Upper lobe of left lung (tissue), 4 donors: ENCODE measurements around the gene HS3ST5.

Experiments
- CTCF ChIP-seq, 6 experiments: fragments of 450-650 bp in 4 of 6; fragments of 200-600 bp in 2 of 6; sonication (generic) in 2 of 6; IDR thresholded peaks; one replicate each; pipeline ENCODE4 v1.5.1; 2016 to 2019; ENCODE audit warnings: antibody characterized with exemption in 6 of 6
- EP300 ChIP-seq, 4 donors: sonication (generic); formaldehyde crosslinking; IDR thresholded peaks; one replicate each; pipeline ENCODE4 v1.5.1; 2017; ENCODE audit warnings: antibody characterized with exemption in 4 of 4, control low read depth in 2 of 4
- POLR2A ChIP-seq, 4 donors: fragments of 450-650 bp; IDR thresholded peaks; one replicate each; pipeline ENCODE4 v1.5.1; 2016 to 2017; ENCODE audit warnings: antibody characterized with exemption in 4 of 4, mild to moderate bottlenecking in 2 of 4

GRCh38 chr6:114260810-114261209, 82.0 kb downstream of the HS3ST5 start:
- TF ChIP-seq CTCF (IDR thresholded peaks at IDR 0.05), result no peak
- no peak for TF ChIP-seq POLR2A (IDR thresholded peaks at IDR 0.05)
- no peak for TF ChIP-seq EP300 (IDR thresholded peaks at IDR 0.05)
